Measurements from ENCODE around the gene CHTF18. TPM values are rescaled to one million over a fixed set of nuclear protein-coding genes. Genes with fewer than 3 reads are reported as not detected.

The CHTF18 gene
- total and polyA plus RNA-seq, 2 of the 4 experiments (the other 2 are of a cell fraction), result 3.2 to 21.4 TPM

GRCh38 chr16:774086-775001 is 14.1 kb upstream of the CHTF18 start:
- no peak overlapping the region for H3K9ac ChIP-seq (ENCODE audit: low read depth, low read length)
- H3K18ac ChIP-seq (ENCODE audit: low read depth, low read length), result no peak overlapping the region
- CTCF ChIA-PET, result no interaction called here
- H3K9me3 ChIP-seq (ENCODE audit: control insufficient read depth, insufficient read depth, low read length), result no peaks in the 10 kb centered on the region
- no peak overlapping the region for H3K4me2 ChIP-seq (ENCODE audit: low read depth, low read length)
- no peak overlapping the region for H3K23ac ChIP-seq (ENCODE audit: low read depth, low read length)
- H2AK9ac ChIP-seq (replicated peaks; ENCODE audit: low read depth, low read length, poor library complexity), result no peak overlapping the region
- DNase-seq (no peak), ATAC-seq (ENCODE audit: low read depth) (no peak)
- H3K36me3 ChIP-seq (ENCODE audit: control insufficient read depth, insufficient read depth, low read length), result no peaks in the 10 kb centered on the region
- POLR2A ChIA-PET (ENCODE audit: unreplicated experiment), result interaction anchor here (0.6 kb wide), 1 partner anchor 11 kb away, joined by 23 read pairs; no protein-coding TSS in a partner anchor
- H3K4me1 ChIP-seq (ENCODE audit: control insufficient read depth, insufficient read depth, low read length), result no peaks in the 10 kb centered on the region
- no peak overlapping the region for H3K27ac ChIP-seq (ENCODE audit: insufficient read depth, low read length)
- no peak overlapping the region for H4K91ac ChIP-seq (ENCODE audit: insufficient read depth, low read depth, low read length)
- no peak overlapping the region for H3K56ac ChIP-seq (ENCODE audit: extremely low read depth, insufficient read depth, low read length)
- no peak overlapping the region for H3K4ac ChIP-seq (ENCODE audit: low read depth, low read length)
- in situ Hi-C loops (cut with MboI; ENCODE audit: low sequenced_read_pairs) (no loop called here), dilution Hi-C loops (cut with HindIII; ENCODE audit: low sequenced_read_pairs, unreplicated experiment) (no loop called here), intact Hi-C loops (cut with micrococcal nuclease) (no loop called here)
- H2AK5ac ChIP-seq (ENCODE audit: low read depth, low read length), result no peak overlapping the region
- no peak overlapping the region for H4K5ac ChIP-seq (ENCODE audit: low read depth, low read length)
- WGBS, 2 experiments (ENCODE audit: extremely low coverage in 2 of 2, insufficient read length in 1 of 2), result 77% methylated on average over 23 of the region's 46 CpGs; no CpG with 5 or more reads in 1 of the 2 experiments
- H3K27me3 ChIP-seq (ENCODE audit: control insufficient read depth, insufficient read depth, low read length), result peaks cover 3% of the 10 kb centered on the region; the same call in 1 of the 2 replicates
- H2BK5ac ChIP-seq (ENCODE audit: low read depth, low read length, poor library complexity, severe bottlenecking), result no peak overlapping the region
- no peak overlapping the region for H3K14ac ChIP-seq (replicated peaks; ENCODE audit: low read depth, low read length)
- H3K9me1 ChIP-seq (ENCODE audit: insufficient read depth, low read length), result no peaks in the 10 kb centered on the region
- H3K79me1 ChIP-seq (ENCODE audit: low read depth in 1 of 2, low read length in 2 of 2), result no peaks in the 10 kb centered on the region
- no peak overlapping the region for H3K4me3 ChIP-seq (ENCODE audit: insufficient read depth, low read depth, low read length)
- no peaks in the 10 kb centered on the region for H4K20me1 ChIP-seq (ENCODE audit: insufficient read depth, low read length)
- TF ChIP-seq ELK1 (IDR thresholded peaks at IDR 0.05; ENCODE audit: borderline replicate concordance, low read depth, low read length) (no peak), CTCF (conservative IDR thresholded peaks at IDR 0.05; ENCODE audit: low read depth, low read length) (no peak), CEBPB (IDR thresholded peaks at IDR 0.05; ENCODE audit: low read depth, low read length) (no peak), RCOR1 (IDR thresholded peaks at IDR 0.05; ENCODE audit: insufficient replicate concordance, low read length) (no peak), NFE2L2 (IDR thresholded peaks at IDR 0.05; ENCODE audit: low read depth, low read length) (no peak), CHD1 (IDR thresholded peaks at IDR 0.05; ENCODE audit: low read depth, low read length) (no peak), FOS (IDR thresholded peaks at IDR 0.05; ENCODE audit: low read depth, low read length) (no peak), BHLHE40 (IDR thresholded peaks at IDR 0.05; ENCODE audit: low read depth, low read length) (no peak), RFX5 (IDR thresholded peaks at IDR 0.05; ENCODE audit: low read depth, low read length) (no peak), MAFK (IDR thresholded peaks at IDR 0.05; ENCODE audit: low read depth, low read length) (no peak), SMC3 (IDR thresholded peaks at IDR 0.05; ENCODE audit: low read depth, low read length) (no peak)
- no peak overlapping the region for H2BK20ac ChIP-seq (ENCODE audit: low read depth, low read length)
- BruUV-seq (replicated peaks), result no TSS peak
- H2AFZ ChIP-seq (replicated peaks; ENCODE audit: low read length, poor library complexity), result no peak overlapping the region
- H2BK15ac ChIP-seq (ENCODE audit: low read depth, low read length), result no peak overlapping the region
- no peak overlapping the region for H4K8ac ChIP-seq (ENCODE audit: low read depth in 2 of 2, low read length in 2 of 2)
- no peak overlapping the region for H2BK120ac ChIP-seq (ENCODE audit: low read depth, low read length)
